Measurements from ENCODE around the gene PLA2G7.

- TF ChIP-seq CTCF (IDR thresholded peaks at IDR 0.05; ENCODE audit: borderline replicate concordance, extremely low read depth, low read length, poor library complexity, severe bottlenecking) (no peak), EZH2 (IDR thresholded peaks at IDR 0.05; ENCODE audit: borderline replicate concordance, low read depth, low read length, severe bottlenecking) (no peak)
These were observed 47.5 kb downstream of the PLA2G7 start, which contains the start of gene TDRD6 for GRCh38 chr6:46687619-46688097.
